Non-pigmented ciliary epithelial cell (primary cell): Measurements from ENCODE around the gene LILRB2.
"Not testable (repeated sequence)": the region's sequence is repeated elsewhere in the genome, so short reads cannot be mapped to it uniquely, and the experiment has no call there.

Experiments used
- DNase-seq: peaks from one replicate; pipeline ENCODE4 v3.0.0-alpha.2; 2010; ENCODE audit warnings: low read depth

The LILRB2 gene

DNA sequence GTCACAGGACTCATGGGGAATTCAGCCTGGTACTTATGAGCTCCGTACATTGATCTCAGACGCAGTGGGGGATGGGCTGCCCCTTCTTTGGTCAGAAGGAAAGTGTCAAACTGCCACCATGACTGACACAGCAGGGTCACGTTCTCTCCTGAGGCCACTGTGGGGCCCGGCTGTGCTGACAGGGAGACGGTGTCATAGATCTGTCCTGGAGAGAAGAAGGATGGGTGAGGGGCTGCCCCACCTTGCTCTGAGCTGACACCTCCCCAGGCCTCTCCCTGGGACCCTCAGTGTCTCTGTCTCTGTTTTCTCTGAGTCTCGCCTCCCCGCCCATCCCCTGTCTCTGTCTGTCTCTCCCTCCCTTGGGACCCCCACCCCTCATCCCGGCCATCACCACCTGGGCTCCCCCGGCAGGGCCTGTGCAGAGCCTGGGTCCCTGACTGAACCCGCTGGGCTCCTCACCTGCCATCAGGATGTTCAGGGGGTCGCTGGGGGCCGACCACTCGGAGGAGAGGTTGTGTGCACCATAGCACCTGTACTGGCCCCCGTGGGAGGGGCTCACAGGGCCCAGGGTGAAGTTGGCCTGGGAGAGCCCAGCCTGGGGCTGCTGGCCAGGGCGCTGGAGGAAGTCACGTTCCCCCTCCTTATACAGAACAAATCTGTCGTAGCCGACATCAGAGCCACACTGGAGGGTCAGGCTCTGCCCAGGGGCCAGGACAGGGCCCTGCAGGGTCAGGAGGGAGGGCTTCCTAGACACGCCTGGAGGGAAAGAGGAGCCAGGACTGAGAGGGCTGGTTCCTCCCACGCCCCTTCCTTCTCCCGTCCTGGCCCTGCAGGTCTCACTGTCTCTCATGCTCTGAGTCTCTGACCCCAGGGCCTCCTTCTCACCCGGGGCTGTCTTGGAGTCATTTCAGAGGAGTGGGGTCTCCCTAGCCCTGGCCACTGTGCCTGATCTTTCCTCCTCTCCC is 40.3 kb downstream of the LILRB2 start:
- not testable (repeated sequence) for DNase-seq

DNA sequence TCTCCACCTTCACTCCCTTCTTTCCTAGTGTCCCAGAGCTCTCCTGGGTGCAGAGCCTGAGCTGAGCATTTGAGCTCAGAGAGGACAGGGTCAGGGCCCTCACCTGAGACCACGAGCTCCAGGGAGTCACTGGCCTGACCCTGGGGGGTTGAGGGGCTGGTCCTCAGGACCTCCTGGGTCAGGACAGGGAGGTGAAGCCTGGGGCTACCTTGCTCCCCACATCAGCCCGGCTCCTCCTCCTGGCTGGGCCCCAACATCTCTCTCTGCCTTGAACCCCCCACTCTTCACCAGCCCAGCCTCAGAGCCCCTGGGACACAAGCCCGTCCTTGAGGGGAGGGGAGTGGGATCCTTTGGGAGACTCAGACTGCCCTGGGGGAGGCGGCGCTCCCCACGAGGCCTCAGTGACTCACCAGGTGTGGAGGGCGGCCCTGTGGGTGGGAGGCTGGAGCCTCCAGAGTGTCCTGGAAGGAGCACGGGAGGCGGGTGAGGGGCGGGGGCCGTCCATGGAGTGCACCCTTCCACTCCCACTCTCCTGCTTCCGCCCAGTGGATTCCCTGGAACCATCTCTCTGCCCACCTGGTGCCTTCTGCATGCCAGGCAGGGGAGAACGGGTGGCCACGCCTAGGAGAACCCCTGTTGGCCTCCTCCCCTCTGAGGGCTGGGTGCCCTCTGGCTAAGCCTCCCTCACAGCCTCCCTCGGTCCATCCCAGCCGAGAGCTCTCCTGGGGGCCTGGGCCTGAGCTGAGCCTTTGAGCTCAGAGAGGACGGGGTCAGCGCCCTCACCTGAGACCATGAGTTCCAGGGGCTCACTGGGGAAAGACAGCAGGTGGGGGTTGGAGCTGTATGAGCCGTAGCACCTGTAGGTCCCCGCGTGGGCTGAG is 41.2 kb downstream of the LILRB2 start:
- not testable (repeated sequence) for DNase-seq

DNA sequence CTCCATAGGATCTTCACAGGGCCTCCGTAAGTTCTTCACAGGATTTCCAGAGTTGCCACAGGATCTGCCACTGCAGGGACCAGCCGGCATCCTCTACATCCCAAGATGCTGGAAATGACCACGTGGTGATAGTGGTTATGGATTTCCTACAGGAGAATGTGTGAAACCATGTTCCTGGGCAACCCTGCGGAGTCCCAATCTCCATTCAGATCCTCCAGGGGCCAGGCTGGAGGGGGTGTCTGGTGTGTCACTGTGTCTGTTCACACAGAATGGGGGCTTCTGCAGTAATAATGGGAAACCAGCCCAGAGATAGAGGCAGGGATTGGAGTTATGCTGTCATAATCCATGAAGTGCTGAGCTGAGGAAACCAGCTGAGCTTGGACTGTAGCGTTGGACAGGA is 47.0 kb downstream of the LILRB2 start:
- DNase-seq, result no peak

DNA sequence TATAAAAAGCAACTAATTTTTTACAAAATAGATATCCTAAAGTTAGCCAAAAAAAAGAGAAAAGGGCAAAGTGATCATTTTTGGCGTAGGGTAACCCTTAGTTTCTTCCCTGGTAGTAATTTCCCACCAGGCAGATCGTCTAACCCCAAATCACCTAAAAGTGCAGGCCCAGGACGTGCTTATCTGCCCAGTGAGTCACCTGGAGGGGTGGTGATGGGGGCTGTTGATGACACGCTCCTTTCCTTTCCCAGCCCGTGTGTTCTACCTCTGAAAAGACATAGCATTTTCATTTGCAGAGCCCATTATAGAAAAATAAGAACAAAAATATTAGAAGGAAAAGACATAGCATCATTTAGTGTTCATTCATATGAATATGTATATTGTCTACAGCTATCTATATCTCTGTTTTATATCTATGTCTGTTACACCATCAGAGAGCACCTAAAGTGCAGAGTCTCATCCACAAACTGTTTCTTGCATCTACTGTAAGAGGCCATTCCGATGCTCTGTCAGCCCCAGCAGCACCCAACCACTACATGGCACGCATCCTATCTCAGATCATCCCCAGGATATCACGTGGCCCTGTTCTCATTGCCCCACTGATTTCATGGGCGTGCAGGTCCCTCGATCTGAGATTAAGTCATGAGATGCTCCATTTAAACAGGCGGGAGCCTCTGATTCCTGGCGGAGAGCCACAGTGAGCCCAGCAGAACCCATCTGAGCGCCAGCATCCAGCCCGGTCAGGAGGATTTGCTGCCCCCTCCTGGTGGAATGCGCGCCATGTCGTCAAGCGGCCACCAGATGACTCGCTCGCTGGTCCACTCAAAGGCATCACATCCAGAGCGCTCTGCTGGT is 49.6 kb downstream of the LILRB2 start:
- no peak for DNase-seq

DNA sequence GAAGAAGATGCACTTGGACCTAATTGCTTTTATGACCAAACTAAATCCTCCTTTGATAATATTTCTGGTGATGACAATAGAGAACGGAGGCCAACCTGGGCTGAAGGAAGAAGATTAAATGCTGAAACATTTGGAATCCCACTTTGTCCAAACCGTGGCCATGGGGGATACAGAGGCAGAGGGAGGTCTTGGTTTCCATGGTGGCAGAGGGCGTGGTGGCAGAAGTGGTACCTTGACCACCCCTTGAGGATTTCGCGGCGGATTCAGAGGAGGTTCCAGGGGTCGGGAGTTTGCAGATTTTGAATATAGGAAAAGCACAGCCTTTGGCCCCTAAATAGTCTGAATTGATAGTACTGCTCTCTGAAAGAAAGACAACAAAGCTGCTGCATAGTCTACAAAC is 50.9 kb downstream of the LILRB2 start:
- no peak for DNase-seq

DNA sequence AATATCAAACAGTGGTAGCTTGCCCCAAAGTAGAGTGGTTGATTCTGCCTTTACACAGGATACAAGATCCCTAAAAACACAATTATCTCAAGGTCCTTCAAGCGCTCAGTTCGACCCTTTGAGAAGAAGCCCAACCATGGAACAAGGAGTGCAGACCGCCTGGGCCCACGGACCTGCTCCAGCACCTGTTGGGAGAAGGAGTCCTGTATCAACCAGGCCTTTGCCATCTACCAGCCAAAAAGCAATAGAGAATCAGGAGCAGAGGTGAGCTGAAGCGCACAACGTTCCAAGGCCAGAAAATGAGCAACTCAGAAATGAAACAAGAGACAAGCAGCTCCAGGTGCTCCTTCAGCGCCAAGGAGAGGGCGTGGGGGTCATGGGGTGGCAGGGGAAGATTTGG is 51.8 kb downstream of the LILRB2 start:
- no peak for DNase-seq

DNA sequence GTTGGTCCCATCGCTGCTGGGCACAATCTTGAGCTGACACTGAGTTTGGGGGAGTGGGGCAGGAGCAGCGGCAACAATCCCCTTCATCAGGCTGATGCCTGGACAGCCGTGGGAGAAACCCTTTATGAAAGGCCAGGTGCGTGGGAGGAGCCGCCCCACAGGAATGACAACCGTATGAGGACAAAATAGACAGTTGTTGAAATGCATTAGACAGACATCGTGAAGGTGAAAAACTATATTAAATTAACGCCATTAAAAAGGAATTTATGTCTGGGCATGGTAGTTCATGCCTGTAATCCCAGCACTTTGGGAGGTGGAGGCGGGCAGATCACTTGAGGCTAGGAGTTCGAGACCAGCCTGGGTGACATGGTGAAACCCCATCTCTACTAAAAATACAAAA is 56.3 kb downstream of the LILRB2 start:
- not testable (repeated sequence) for DNase-seq

DNA sequence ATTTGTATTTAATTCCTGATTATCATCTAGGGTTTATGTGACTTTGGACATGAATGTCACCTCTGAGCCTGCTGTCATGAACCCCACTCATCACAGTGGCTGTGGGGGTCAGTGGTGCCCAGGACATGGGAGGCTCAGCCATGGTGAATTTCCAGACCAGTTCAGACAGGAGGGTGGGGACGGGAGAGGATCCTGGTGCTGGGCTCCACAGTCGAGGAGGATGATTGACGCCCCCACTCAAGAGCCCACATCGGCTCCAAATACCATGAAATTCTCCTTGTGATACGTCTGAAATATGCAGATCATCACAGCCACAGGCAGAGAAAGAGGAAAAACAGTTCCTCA is 57.0 kb downstream of the LILRB2 start:
- not testable (repeated sequence) for DNase-seq
